HEK293 (cell line): ENCODE results near the gene TMEM63B.
"Not testable (repeated sequence)": the region's sequence is repeated elsewhere in the genome, so short reads cannot be mapped to it uniquely, and the experiment has no call there.

ENCODE experiments used
- CTCF ChIA-PET: fragments of 350-600 bp; formaldehyde crosslinking; extraction: SDS; loops from one replicate; lab custom pipeline; 2021; ENCODE audit warnings: antibody characterized with exemption; lab: Yijun Ruan, JAX
- POLR2A ChIA-PET: fragments of 300-600 bp; formaldehyde crosslinking; extraction: SDS; loops from one replicate; lab custom pipeline; 2020; ENCODE audit warnings: antibody characterized with exemption, inconsistent platforms; lab: Yijun Ruan, JAX
- H3K27ac ChIP-seq: fragments of 200-500 bp; sonication (Bioruptor generic); 2 replicates; pipeline ENCODE4 v1.5.1; 2014; ENCODE audit warnings: low read depth, low read length, control low read depth, inconsistent platforms; ENCODE audit errors: extremely low read depth
- H3K36me3 ChIP-seq, 2 experiments: fragments of 200-500 bp in 1 of 2; sonication (Bioruptor generic) in 1 of 2; 1 replicate in 1 of 2; 2 replicates in 1 of 2; pipeline ENCODE4 v1.5.1; 2014 to 2017; ENCODE audit warnings: inconsistent platforms in 2 of 2, low read length in 2 of 2; ENCODE audit not compliant: control insufficient read depth in 2 of 2, insufficient read depth in 1 of 2
- H3K4me1 ChIP-seq: fragments of 200-500 bp; sonication (Bioruptor generic); 2 replicates; pipeline ENCODE4 v1.5.1; 2014; ENCODE audit warnings: mild to moderate bottlenecking, low read length, inconsistent platforms; ENCODE audit not compliant: control insufficient read depth, insufficient read depth
- H3K4me3 ChIP-seq: 2 replicates; pipeline ENCODE4 v1.5.1; 2011; ENCODE audit warnings: low read depth, mild to moderate bottlenecking, control low read depth, low read length, moderate library complexity
- H3K9me3 ChIP-seq: fragments of 200-500 bp; sonication (Bioruptor generic); 2 replicates; pipeline ENCODE4 v1.5.1; 2014; ENCODE audit warnings: low read depth, low read length, inconsistent platforms; ENCODE audit not compliant: control insufficient read depth, insufficient read depth
- HIC1 ChIP-seq: fragments of 450-650 bp; formaldehyde crosslinking; IDR thresholded peaks from 2 replicates; pipeline ENCODE4 v1.5.1; 2016; ENCODE audit warnings: missing biosample characterization, missing genetic modification characterization
- PRDM4 ChIP-seq: fragments of 450-650 bp; formaldehyde crosslinking; IDR thresholded peaks from 2 replicates; pipeline ENCODE4 v1.5.1; 2017; ENCODE audit warnings: missing biosample characterization, missing genetic modification characterization
- SP7 ChIP-seq: fragments of 450-650 bp; formaldehyde crosslinking; IDR thresholded peaks from 2 replicates; pipeline ENCODE4 v1.5.1; 2016; ENCODE audit warnings: missing biosample characterization, missing genetic modification characterization
- ZNF16 ChIP-seq: fragments of 450-650 bp; formaldehyde crosslinking; IDR thresholded peaks from 2 replicates; pipeline ENCODE4 v1.5.1; 2016; ENCODE audit warnings: low read depth, missing biosample characterization, missing genetic modification characterization
- ZNF223 ChIP-seq: fragments of 450-650 bp; formaldehyde crosslinking; IDR thresholded peaks from 2 replicates; pipeline ENCODE4 v1.5.1; 2016; ENCODE audit warnings: missing biosample characterization, missing genetic modification characterization
- ZNF266 ChIP-seq: fragments of 450-650 bp; formaldehyde crosslinking; IDR thresholded peaks from 2 replicates; pipeline ENCODE4 v1.5.1; 2016; ENCODE audit warnings: missing biosample characterization, missing genetic modification characterization, low read depth
- ZNF292 ChIP-seq: fragments of 450-650 bp; formaldehyde crosslinking; IDR thresholded peaks from 2 replicates; pipeline ENCODE4 v1.5.1; 2016; ENCODE audit warnings: low read depth, missing biosample characterization, missing genetic modification characterization, borderline replicate concordance
- ZNF510 ChIP-seq: fragments of 450-650 bp; formaldehyde crosslinking; IDR thresholded peaks from 2 replicates; pipeline ENCODE4 v1.5.1; 2018; ENCODE audit warnings: mild to moderate bottlenecking, missing genetic modification characterization, missing biosample characterization; ENCODE audit not compliant: insufficient replicate concordance
- ZNF514 ChIP-seq: fragments of 450-650 bp; formaldehyde crosslinking; IDR thresholded peaks from 2 replicates; pipeline ENCODE4 v1.5.1; 2016; ENCODE audit warnings: missing biosample characterization, missing genetic modification characterization
- ZNF548 ChIP-seq: fragments of 450-650 bp; formaldehyde crosslinking; IDR thresholded peaks from 2 replicates; pipeline ENCODE4 v1.5.1; 2016; ENCODE audit warnings: missing biosample characterization, missing genetic modification characterization
- ZNF555 ChIP-seq: fragments of 450-650 bp; formaldehyde crosslinking; conservative IDR thresholded peaks from 2 replicates; pipeline ENCODE4 v1.5.1; 2017; ENCODE audit warnings: missing biosample characterization, mild to moderate bottlenecking, missing genetic modification characterization, inconsistent platforms
- ZNF610 ChIP-seq: fragments of 450-650 bp; formaldehyde crosslinking; IDR thresholded peaks from 2 replicates; pipeline ENCODE4 v1.5.1; 2016; ENCODE audit warnings: missing biosample characterization, missing genetic modification characterization, borderline replicate concordance
- ZNF623 ChIP-seq: fragments of 450-650 bp; formaldehyde crosslinking; IDR thresholded peaks from 2 replicates; pipeline ENCODE4 v1.5.1; 2016; ENCODE audit warnings: missing biosample characterization, missing genetic modification characterization
- ZNF629 ChIP-seq: fragments of 450-650 bp; formaldehyde crosslinking; IDR thresholded peaks from 2 replicates; pipeline ENCODE4 v1.5.1; 2017; ENCODE audit warnings: missing biosample characterization, missing genetic modification characterization
- ZSCAN23 ChIP-seq: fragments of 450-650 bp; formaldehyde crosslinking; IDR thresholded peaks from 2 replicates; pipeline ENCODE4 v1.5.1; 2016; ENCODE audit warnings: missing biosample characterization, missing genetic modification characterization
- ZXDB ChIP-seq: fragments of 450-650 bp; formaldehyde crosslinking; IDR thresholded peaks from 2 replicates; pipeline ENCODE4 v1.5.1; 2016; ENCODE audit warnings: missing biosample characterization, missing genetic modification characterization

Gene TMEM63B

GRCh38 chr6:44193307-44193910 is 66.1 kb downstream of the TMEM63B start:
- no peaks in the 10 kb centered on the region for H3K9me3 ChIP-seq
- ChIA-PET CTCF (interaction anchor here (0.5 to 2.4 kb wide), 11 partner anchors 9 to 706 kb away, joined by 3 to 17 read pairs (median 3); no protein-coding TSS in a partner anchor), POLR2A (interaction anchor here (0.5 to 1.4 kb wide), 4 partner anchors 9 to 48 kb away, joined by 3 to 4 read pairs (median 4); no protein-coding TSS in a partner anchor)
- H3K4me3 ChIP-seq = no peak overlapping the region
- no peaks in the 10 kb centered on the region for H3K4me1 ChIP-seq
- H3K27ac ChIP-seq = no peak overlapping the region
- TF ChIP-seq ZNF623 (tag by site-specific recombination) = peak; percentile 56; the same call in 1 of the 2 replicates
- no peak for TF ChIP-seq ZNF555 (tag by site-specific recombination)
- no peaks in the 10 kb centered on the region for H3K36me3 ChIP-seq

GRCh38 chr6:44194326-44194725 is 67.0 kb downstream of the TMEM63B start:
- H3K27ac ChIP-seq = no peak overlapping the region
- POLR2A ChIA-PET = interaction anchor here (0.5 to 1.3 kb wide), 2 partner anchors 9 to 53 kb away, joined by 3 read pairs; partner anchors contain the start of gene HSP90AB1
- no peaks in the 10 kb centered on the region for H3K4me1 ChIP-seq
- H3K4me3 ChIP-seq = no peak overlapping the region
- H3K9me3 ChIP-seq = no peaks in the 10 kb centered on the region
- TF ChIP-seq ZNF266 (tag by site-specific recombination) (no peak), HIC1 (tag by site-specific recombination) (no peak), ZNF16 (tag by site-specific recombination) (no peak), ZXDB (tag by site-specific recombination) (no peak), ZNF548 (tag by site-specific recombination) (no peak), ZNF629 (tag by site-specific recombination) (no peak), ZSCAN23 (tag by site-specific recombination) (no peak), PRDM4 (no peak), ZNF223 (tag by site-specific recombination) (no peak), ZNF292 (tag by site-specific recombination) (no peak), SP7 (tag by site-specific recombination) (no peak), ZNF510 (tag by site-specific recombination) (no peak), ZNF610 (tag by site-specific recombination) (no peak), ZNF514 (tag by site-specific recombination) (no peak)
- no peaks in the 10 kb centered on the region for H3K36me3 ChIP-seq
- CTCF ChIA-PET = interaction anchor here (0.7 to 2.4 kb wide), 6 partner anchors 8 to 63 kb away, joined by 3 to 17 read pairs (median 3); no protein-coding TSS in a partner anchor

DNA sequence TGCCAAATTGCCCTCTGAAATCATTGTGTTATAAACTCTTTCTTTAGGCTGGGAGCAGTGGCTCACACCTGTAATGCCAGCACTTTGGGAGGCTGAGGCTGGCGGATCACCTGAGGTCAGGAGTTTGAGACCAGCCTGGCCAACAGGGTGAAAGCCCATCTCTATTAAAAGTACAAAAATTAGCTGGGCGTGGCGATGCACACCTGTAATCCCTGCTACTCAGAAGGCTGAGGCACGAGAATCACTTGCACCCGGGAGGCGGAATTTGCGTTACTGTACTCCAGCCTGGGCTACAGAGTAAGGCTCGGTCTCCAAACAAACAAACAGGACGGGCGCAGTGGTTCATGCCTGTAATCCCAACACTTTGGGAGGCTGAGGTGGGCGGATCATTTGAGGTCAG is 69.0 kb downstream of the TMEM63B start:
- CTCF ChIA-PET = interaction anchor here (1.1 to 1.3 kb wide), 2 partner anchors 10 to 142 kb away, joined by 3 to 4 read pairs; no protein-coding TSS in a partner anchor
- POLR2A ChIA-PET = not testable (repeated sequence)

More for the DNA sequence above, 69.0 kb downstream of the TMEM63B start:
- not testable (repeated sequence) for H3K27ac ChIP-seq, H3K4me1 ChIP-seq, H3K9me3 ChIP-seq, H3K36me3 ChIP-seq, H3K4me3 ChIP-seq
